HL-60 (cell line): ENCODE measurements around the gene TMEM61.

Experiments used
- CTCF ChIP-seq: IDR thresholded peaks from one replicate; pipeline ENCODE4 v1.5.1; 2011; ENCODE audit warnings: low read length, control low read depth, inconsistent platforms; ENCODE audit not compliant: insufficient read depth
- GABPA ChIP-seq: IDR thresholded peaks from 2 replicates; pipeline ENCODE4 v1.6.1; 2012; ENCODE audit warnings: low read depth
- POLR2AphosphoS5 ChIP-seq: IDR thresholded peaks from 2 replicates; pipeline ENCODE4 v1.6.1; 2012; ENCODE audit warnings: low read depth
- REST ChIP-seq: IDR thresholded peaks from 2 replicates; pipeline ENCODE4 v1.6.1; 2012; ENCODE audit warnings: low read depth; ENCODE audit not compliant: insufficient replicate concordance
- SPI1 ChIP-seq: IDR thresholded peaks from 2 replicates; pipeline ENCODE4 v1.6.1; 2012; ENCODE audit warnings: low read depth, mild to moderate bottlenecking, borderline replicate concordance

GRCh38 chr1:55007625-55008024 lies 27.2 kb downstream of the TMEM61 start:
- no peak for TF ChIP-seq CTCF
- no peak for TF ChIP-seq REST
- no peak for TF ChIP-seq POLR2AphosphoS5
- TF ChIP-seq SPI1 = no peak
- no peak for TF ChIP-seq GABPA
